Effector memory CD4-positive, alpha-beta T cell (primary cell): ENCODE measurements around the gene F2.

Source experiments
- DNase-seq, 3 donors: peaks; one replicate each; pipeline ENCODE4 v3.0.0-alpha.2; 2020
- H3K27ac ChIP-seq: 2 replicates; pipeline ENCODE4 v1.7.0; 2013; ENCODE audit warnings: mild to moderate bottlenecking, low read length, moderate library complexity; ENCODE audit not compliant: insufficient read depth, poor library complexity, severe bottlenecking
- H3K27me3 ChIP-seq: replicated peaks from 2 replicates; pipeline ENCODE4 v1.7.0; 2013; ENCODE audit warnings: mild to moderate bottlenecking, low read length; ENCODE audit not compliant: insufficient read depth, control insufficient read depth, poor library complexity, severe bottlenecking
- H3K36me3 ChIP-seq: 2 replicates; pipeline ENCODE4 v1.7.0; 2013; ENCODE audit warnings: mild to moderate bottlenecking, low read length, moderate library complexity; ENCODE audit not compliant: control insufficient read depth, insufficient read depth
- H3K4me1 ChIP-seq: 2 replicates; pipeline ENCODE4 v1.7.0; 2013; ENCODE audit warnings: low read length, mild to moderate bottlenecking; ENCODE audit not compliant: control insufficient read depth, insufficient read depth, poor library complexity, severe bottlenecking
- H3K4me3 ChIP-seq: 2 replicates; pipeline ENCODE4 v1.7.0; 2013; ENCODE audit warnings: low read length, low read depth, mild to moderate bottlenecking; ENCODE audit not compliant: insufficient read depth, poor library complexity, severe bottlenecking
- H3K9me3 ChIP-seq: 2 replicates; pipeline ENCODE4 v1.7.0; 2013; ENCODE audit warnings: mild to moderate bottlenecking, low read length, moderate library complexity; ENCODE audit not compliant: control insufficient read depth

The F2 gene

GRCh38 chr11:46676436-46677158, 42.4 kb upstream of the F2 start:
- Histone ChIP-seq H3K4me1 (peaks cover 54% of the 10 kb centered on the region), H3K27ac (no peak overlapping the region), H3K36me3 (peaks cover 56% of the 10 kb centered on the region)

GRCh38 chr11:46677169-46677568, 41.8 kb upstream of the F2 start:
- DNase-seq: no peak
- peaks cover 62% of the 10 kb centered on the region for H3K36me3 ChIP-seq
- no peaks in the 10 kb centered on the region for H3K9me3 ChIP-seq
- H3K27me3 ChIP-seq: no peaks in the 10 kb centered on the region
- no peak overlapping the region for H3K4me3 ChIP-seq
- no peak overlapping the region for H3K27ac ChIP-seq
- peaks cover 48% of the 10 kb centered on the region for H3K4me1 ChIP-seq

More at GRCh38 chr11:46676436-46677158, 42.4 kb upstream of the F2 start:
- Histone ChIP-seq H3K27me3 (no peaks in the 10 kb centered on the region), H3K4me3 (no peak overlapping the region), H3K9me3 (no peaks in the 10 kb centered on the region)
- DNase-seq: no peak

- no peak for DNase-seq
- Histone ChIP-seq H3K4me1 (peaks cover 39% of the 10 kb centered on the region), H3K4me3 (no peak overlapping the region), H3K36me3 (peaks cover 54% of the 10 kb centered on the region), H3K27me3 (no peaks in the 10 kb centered on the region), H3K9me3 (no peaks in the 10 kb centered on the region), H3K27ac (no peak overlapping the region)
Observed at GRCh38 chr11:46677991-46678740, 40.8 kb upstream of the F2 start.

- H3K27me3 ChIP-seq: no peaks in the 10 kb centered on the region
- no peak for DNase-seq
- peaks cover 33% of the 10 kb centered on the region for H3K4me1 ChIP-seq
- H3K27ac ChIP-seq: no peak overlapping the region
- no peaks in the 10 kb centered on the region for H3K9me3 ChIP-seq
- H3K4me3 ChIP-seq: no peak overlapping the region
- H3K36me3 ChIP-seq: peaks cover 49% of the 10 kb centered on the region
Observed at GRCh38 chr11:46678741-46679130, 40.3 kb upstream of the F2 start.

GRCh38 chr11:46679241-46680163, 39.5 kb upstream of the F2 start:
- no peak for DNase-seq
- Histone ChIP-seq H3K4me3 (no peak overlapping the region), H3K27me3 (no peaks in the 10 kb centered on the region), H3K27ac (no peak overlapping the region), H3K36me3 (peaks cover 54% of the 10 kb centered on the region), H3K4me1 (peaks cover 25% of the 10 kb centered on the region), H3K9me3 (no peaks in the 10 kb centered on the region)

- Histone ChIP-seq H3K27me3 (no peaks in the 10 kb centered on the region), H3K4me1 (peaks cover 18% of the 10 kb centered on the region), H3K4me3 (no peak overlapping the region), H3K9me3 (no peaks in the 10 kb centered on the region), H3K27ac (no peak overlapping the region), H3K36me3 (peaks cover 56% of the 10 kb centered on the region)
- DNase-seq: no peak
Observed at GRCh38 chr11:46680164-46680760, 38.8 kb upstream of the F2 start.

- no peaks in the 10 kb centered on the region for H3K9me3 ChIP-seq
- no peak for DNase-seq
- H3K4me1 ChIP-seq: peaks cover 12% of the 10 kb centered on the region
- H3K36me3 ChIP-seq: peaks cover 57% of the 10 kb centered on the region
- no peaks in the 10 kb centered on the region for H3K27me3 ChIP-seq
- H3K4me3 ChIP-seq: no peak overlapping the region
- H3K27ac ChIP-seq: no peak overlapping the region
Observed at GRCh38 chr11:46680815-46681214, 38.2 kb upstream of the F2 start.

- no peaks in the 10 kb centered on the region for H3K9me3 ChIP-seq
- H3K4me1 ChIP-seq: peaks cover 6% of the 10 kb centered on the region
- H3K27ac ChIP-seq: no peak overlapping the region
- no peaks in the 10 kb centered on the region for H3K27me3 ChIP-seq
- DNase-seq: no peak
- no peak overlapping the region for H3K4me3 ChIP-seq
- H3K36me3 ChIP-seq: peaks cover 61% of the 10 kb centered on the region
Observed at GRCh38 chr11:46681814-46682213, 37.2 kb upstream of the F2 start.

- no peaks in the 10 kb centered on the region for H3K4me1 ChIP-seq
- H3K27ac ChIP-seq: no peak overlapping the region
- no peaks in the 10 kb centered on the region for H3K9me3 ChIP-seq
- no peaks in the 10 kb centered on the region for H3K27me3 ChIP-seq
- H3K36me3 ChIP-seq: peaks cover 72% of the 10 kb centered on the region
- no peak for DNase-seq
- no peak overlapping the region for H3K4me3 ChIP-seq
Observed at GRCh38 chr11:46682773-46683752, 36.0 kb upstream of the F2 start.
